ENCODE data around the gene DEDD.

DEDD gene

DNA sequence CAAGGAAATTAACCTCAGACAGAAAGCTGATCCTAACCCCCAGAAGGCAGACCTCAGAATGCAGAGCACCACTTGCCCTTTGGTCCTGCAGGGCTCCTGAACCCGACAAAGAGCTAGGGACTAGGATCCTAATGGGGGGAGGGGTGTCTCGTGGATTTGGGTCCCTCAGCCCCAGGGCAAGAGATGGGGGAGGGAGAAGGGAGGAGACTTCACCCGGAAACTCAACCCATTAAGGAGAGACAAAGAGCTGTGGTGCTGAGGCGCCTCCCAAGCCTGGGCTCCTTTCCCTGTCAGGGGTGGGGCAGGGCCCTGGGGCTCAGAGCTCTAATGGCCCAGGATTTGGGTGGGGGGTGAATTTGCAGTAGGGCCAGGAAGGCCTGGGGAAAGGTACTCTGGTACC, 46.0 kb downstream of the DEDD start:
- Histone ChIP-seq H3K9me3 (ENCODE audit: insufficient read depth, low read length, severe bottlenecking) (no peaks in the 10 kb centered on the region), H3K27me3 (ENCODE audit: insufficient read depth, low read length, poor library complexity) (no peaks in the 10 kb centered on the region), H3K79me2 (ENCODE audit: insufficient read depth, low read length) (no peaks in the 10 kb centered on the region), H3K27ac (ENCODE audit: low read length) (no peak overlapping the region), H3K4me3 (ENCODE audit: low read depth in 1 of 2, low read length in 2 of 2) (no peak overlapping the region), H4K20me1 (ENCODE audit: insufficient read depth, low read length) (no peaks in the 10 kb centered on the region), H2AFZ (ENCODE audit: low read depth, low read length) (no peak overlapping the region), H3K36me3 (ENCODE audit: insufficient read depth, low read length) (no peaks in the 10 kb centered on the region), H3K9ac (ENCODE audit: low read depth, low read length) (no peak overlapping the region), H3K4me1 (ENCODE audit: insufficient read depth, low read length) (no peaks in the 10 kb centered on the region), H3K4me2 (ENCODE audit: insufficient read depth, low read length) (no peak overlapping the region)
- TF ChIP-seq CTCF (IDR thresholded peaks at IDR 0.05; ENCODE audit: borderline replicate concordance, extremely low read depth, low read length, poor library complexity, severe bottlenecking) (no peak), EZH2 (IDR thresholded peaks at IDR 0.05; ENCODE audit: borderline replicate concordance, low read depth, low read length, severe bottlenecking) (no peak)
- no peak for DNase-seq
- ATAC-seq (ENCODE audit: insufficient read depth, low read depth): no peak

GRCh38 chr1:161085165-161085564, 47.3 kb downstream of the DEDD start:
- Histone ChIP-seq H3K36me3 (ENCODE audit: insufficient read depth, low read length) (no peaks in the 10 kb centered on the region), H3K9me3 (ENCODE audit: insufficient read depth, low read length, severe bottlenecking) (no peaks in the 10 kb centered on the region), H3K79me2 (ENCODE audit: insufficient read depth, low read length) (no peaks in the 10 kb centered on the region), H2AFZ (ENCODE audit: low read depth, low read length) (no peak overlapping the region), H3K9ac (ENCODE audit: low read depth, low read length) (no peak overlapping the region), H3K27me3 (ENCODE audit: insufficient read depth, low read length, poor library complexity) (no peaks in the 10 kb centered on the region), H3K4me2 (ENCODE audit: insufficient read depth, low read length) (no peak overlapping the region), H3K27ac (ENCODE audit: low read length) (no peak overlapping the region), H3K4me1 (ENCODE audit: insufficient read depth, low read length) (no peaks in the 10 kb centered on the region), H3K4me3 (ENCODE audit: low read depth in 1 of 2, low read length in 2 of 2) (no peak overlapping the region), H4K20me1 (ENCODE audit: insufficient read depth, low read length) (no peaks in the 10 kb centered on the region)
- DNase-seq: no peak
- TF ChIP-seq EZH2 (IDR thresholded peaks at IDR 0.05; ENCODE audit: borderline replicate concordance, low read depth, low read length, severe bottlenecking) (no peak), CTCF (IDR thresholded peaks at IDR 0.05; ENCODE audit: borderline replicate concordance, extremely low read depth, low read length, poor library complexity, severe bottlenecking) (no peak)
- no peak for ATAC-seq (ENCODE audit: insufficient read depth, low read depth)

DNA sequence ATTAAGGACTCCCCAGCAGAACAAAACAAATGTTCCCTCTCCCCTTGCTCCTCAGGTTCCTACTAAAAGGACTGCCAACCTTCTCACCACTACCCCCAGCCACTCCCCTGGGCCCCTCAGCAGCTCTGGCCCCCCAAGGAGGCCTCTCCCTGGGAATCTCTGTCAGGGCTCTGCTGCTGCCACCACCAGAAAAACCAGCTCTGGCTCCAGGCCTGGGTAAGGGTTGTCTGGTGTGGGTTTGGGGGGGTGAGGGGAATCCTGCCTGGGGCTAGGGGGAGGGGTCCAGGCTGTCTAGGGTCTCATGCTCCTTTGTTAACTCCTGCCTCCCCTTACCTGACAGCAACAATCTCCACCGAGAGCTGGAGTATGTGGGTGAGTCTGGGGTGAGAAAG, 47.9 kb downstream of the DEDD start:
- Histone ChIP-seq H3K36me3 (ENCODE audit: insufficient read depth, low read length) (no peaks in the 10 kb centered on the region), H3K4me3 (ENCODE audit: low read depth in 1 of 2, low read length in 2 of 2) (no peak overlapping the region), H3K79me2 (ENCODE audit: insufficient read depth, low read length) (no peaks in the 10 kb centered on the region), H3K4me2 (ENCODE audit: insufficient read depth, low read length) (no peak overlapping the region), H3K27ac (ENCODE audit: low read length) (no peak overlapping the region), H3K9me3 (ENCODE audit: insufficient read depth, low read length, severe bottlenecking) (no peaks in the 10 kb centered on the region), H2AFZ (ENCODE audit: low read depth, low read length) (no peak overlapping the region), H3K9ac (ENCODE audit: low read depth, low read length) (no peak overlapping the region), H3K27me3 (ENCODE audit: insufficient read depth, low read length, poor library complexity) (no peaks in the 10 kb centered on the region), H3K4me1 (ENCODE audit: insufficient read depth, low read length) (no peaks in the 10 kb centered on the region), H4K20me1 (ENCODE audit: insufficient read depth, low read length) (no peaks in the 10 kb centered on the region)
- ATAC-seq (ENCODE audit: insufficient read depth, low read depth) (no peak), DNase-seq (no peak)
- TF ChIP-seq EZH2 (IDR thresholded peaks at IDR 0.05; ENCODE audit: borderline replicate concordance, low read depth, low read length, severe bottlenecking) (no peak), CTCF (IDR thresholded peaks at IDR 0.05; ENCODE audit: borderline replicate concordance, extremely low read depth, low read length, poor library complexity, severe bottlenecking) (no peak)
